Neural crest cell (in vitro differentiated cells): Measurements from ENCODE around the gene ADGRE1. TPM values are rescaled to one million over a fixed set of nuclear protein-coding genes. Genes with fewer than 3 reads are reported as not detected.

Source experiments
- DNase-seq: peaks from one replicate; pipeline ENCODE4 v3.0.0; 2021; ENCODE audit warnings: low read depth, mixed read lengths, low spot score
- H3K27ac Mint-ChIP-seq: one replicate; pipeline ENCODE4 v1.8.0; 2021; ENCODE audit warnings: mild to moderate bottlenecking, mixed read lengths; ENCODE audit not compliant: unreplicated experiment
- H3K27me3 Mint-ChIP-seq: 2 replicates; pipeline ENCODE4 v1.8.0; 2021; ENCODE audit warnings: low read depth, mild to moderate bottlenecking, mixed read lengths
- H3K36me3 Mint-ChIP-seq: 2 replicates; pipeline ENCODE4 v1.8.0; 2021; ENCODE audit warnings: low read depth, mild to moderate bottlenecking, mixed read lengths
- H3K4me1 Mint-ChIP-seq: 2 replicates; pipeline ENCODE4 v1.8.0; 2021; ENCODE audit warnings: mixed read lengths
- H3K4me3 Mint-ChIP-seq: one replicate; pipeline ENCODE4 v1.8.0; 2021; ENCODE audit warnings: mild to moderate bottlenecking, mixed read lengths
- H3K9me3 Mint-ChIP-seq: 2 replicates; pipeline ENCODE4 v1.8.0; 2021; ENCODE audit warnings: mixed read lengths
- CTCF ChIP-seq: fragments of 200-600 bp; sonication (generic); conservative IDR thresholded peaks from 2 replicates; pipeline ENCODE4 v1.5.0; 2021; ENCODE audit warnings: antibody characterized with exemption, mild to moderate bottlenecking
- total RNA-seq: library from RNA; stranded (reverse); gene quantifications from 2 replicates; pipeline ENCODE4 v1.2.1, GENCODE V29; 2021

ADGRE1 gene
- total RNA-seq, 1 donor from 2014 or later: not detected

- Mint-ChIP-seq H3K27me3 (peaks cover 5% of the 10 kb centered on the region), H3K9me3 (peaks cover 12% of the 10 kb centered on the region), H3K4me1 (no peaks in the 10 kb centered on the region), H3K36me3 (peaks cover 4% of the 10 kb centered on the region), H3K4me3 (no peak overlapping the region), H3K27ac (no peak overlapping the region)
- no peak for DNase-seq
- TF ChIP-seq CTCF: no peak
Measured at GRCh38 chr19:6935069-6935468, 47.7 kb downstream of the ADGRE1 start.

- no peak overlapping the region for H3K4me3 Mint-ChIP-seq
- no peaks in the 10 kb centered on the region for H3K4me1 Mint-ChIP-seq
- peaks cover 12% of the 10 kb centered on the region for H3K9me3 Mint-ChIP-seq
- no peak for TF ChIP-seq CTCF
- no peak for DNase-seq
- no peak overlapping the region for H3K27ac Mint-ChIP-seq
- H3K27me3 Mint-ChIP-seq: peaks cover 7% of the 10 kb centered on the region
- peaks cover 4% of the 10 kb centered on the region for H3K36me3 Mint-ChIP-seq
Measured at GRCh38 chr19:6935618-6936017, 48.2 kb downstream of the ADGRE1 start.

- Mint-ChIP-seq H3K4me1 (no peaks in the 10 kb centered on the region), H3K36me3 (no peaks in the 10 kb centered on the region), H3K27ac (no peak overlapping the region), H3K4me3 (no peak overlapping the region), H3K27me3 (peaks cover 33% of the 10 kb centered on the region), H3K9me3 (no peaks in the 10 kb centered on the region)
- no peak for TF ChIP-seq CTCF
- DNase-seq: no peak
Measured at GRCh38 chr19:6945733-6946132, 58.4 kb downstream of the ADGRE1 start.

GRCh38 chr19:6947745-6948144 lies 60.4 kb downstream of the ADGRE1 start:
- TF ChIP-seq CTCF: no peak
- Mint-ChIP-seq H3K27ac (no peak overlapping the region), H3K4me1 (no peaks in the 10 kb centered on the region), H3K9me3 (peaks cover 2% of the 10 kb centered on the region), H3K36me3 (no peaks in the 10 kb centered on the region), H3K27me3 (peaks cover 34% of the 10 kb centered on the region), H3K4me3 (no peak overlapping the region)
- DNase-seq: no peak

- Mint-ChIP-seq H3K9me3 (peaks cover 7% of the 10 kb centered on the region), H3K36me3 (no peaks in the 10 kb centered on the region), H3K27me3 (peaks cover 38% of the 10 kb centered on the region), H3K27ac (no peak overlapping the region), H3K4me1 (no peaks in the 10 kb centered on the region), H3K4me3 (no peak overlapping the region)
- no peak for DNase-seq
- no peak for TF ChIP-seq CTCF
Measured at GRCh38 chr19:6948884-6949283, 61.5 kb downstream of the ADGRE1 start.

GRCh38 chr19:6952956-6953355 lies 65.6 kb downstream of the ADGRE1 start:
- Mint-ChIP-seq H3K4me3 (no peak overlapping the region), H3K36me3 (no peaks in the 10 kb centered on the region), H3K27ac (no peak overlapping the region), H3K4me1 (no peaks in the 10 kb centered on the region), H3K27me3 (peaks cover 37% of the 10 kb centered on the region), H3K9me3 (peaks cover 12% of the 10 kb centered on the region)
- no peak for TF ChIP-seq CTCF
- DNase-seq: no peak
